ENCODE measurements around the gene SMNDC1.

SMNDC1 gene

DNA sequence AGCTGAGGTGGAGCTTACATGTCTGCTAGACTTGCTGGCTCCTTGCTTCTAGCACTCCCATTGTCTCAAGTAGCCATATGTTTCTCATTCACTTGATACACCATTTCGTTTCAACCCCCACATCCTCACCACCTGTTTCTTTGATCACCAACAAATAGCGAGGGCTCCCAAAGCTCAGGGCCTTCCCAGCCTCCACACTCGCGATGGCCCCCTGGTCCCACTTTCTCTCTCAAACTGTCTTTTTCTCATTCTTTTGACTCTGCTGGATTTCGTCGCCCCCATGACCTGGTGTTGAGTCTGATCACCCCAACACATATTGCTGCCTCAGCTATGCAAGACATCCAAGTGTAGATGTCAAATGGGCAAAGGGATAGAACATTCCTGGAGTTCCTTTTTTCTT lies 26.0 kb upstream of the SMNDC1 start:
- H3K4me1 ChIP-seq (ENCODE audit: control insufficient read depth, insufficient read depth, low read length), result peaks cover under 1% of the 10 kb centered on the region
- H3K36me3 ChIP-seq (ENCODE audit: control insufficient read depth, insufficient read depth, low read length), result no peaks in the 10 kb centered on the region
- no peak overlapping the region for H3K4me3 ChIP-seq (ENCODE audit: insufficient read depth, low read depth, low read length)
- H3K27me3 ChIP-seq (ENCODE audit: control insufficient read depth, insufficient read depth, low read length, poor library complexity, severe bottlenecking), result no peaks in the 10 kb centered on the region
- H3K9me3 ChIP-seq (ENCODE audit: control insufficient read depth, low read length), result peaks cover 3% of the 10 kb centered on the region
- 91 to 94% methylated on average over 6 of the region's 6 CpGs for WGBS, 2 experiments
- no peak overlapping the region for H3K27ac ChIP-seq (ENCODE audit: insufficient read depth, low read depth, low read length, poor library complexity, severe bottlenecking)

DNA sequence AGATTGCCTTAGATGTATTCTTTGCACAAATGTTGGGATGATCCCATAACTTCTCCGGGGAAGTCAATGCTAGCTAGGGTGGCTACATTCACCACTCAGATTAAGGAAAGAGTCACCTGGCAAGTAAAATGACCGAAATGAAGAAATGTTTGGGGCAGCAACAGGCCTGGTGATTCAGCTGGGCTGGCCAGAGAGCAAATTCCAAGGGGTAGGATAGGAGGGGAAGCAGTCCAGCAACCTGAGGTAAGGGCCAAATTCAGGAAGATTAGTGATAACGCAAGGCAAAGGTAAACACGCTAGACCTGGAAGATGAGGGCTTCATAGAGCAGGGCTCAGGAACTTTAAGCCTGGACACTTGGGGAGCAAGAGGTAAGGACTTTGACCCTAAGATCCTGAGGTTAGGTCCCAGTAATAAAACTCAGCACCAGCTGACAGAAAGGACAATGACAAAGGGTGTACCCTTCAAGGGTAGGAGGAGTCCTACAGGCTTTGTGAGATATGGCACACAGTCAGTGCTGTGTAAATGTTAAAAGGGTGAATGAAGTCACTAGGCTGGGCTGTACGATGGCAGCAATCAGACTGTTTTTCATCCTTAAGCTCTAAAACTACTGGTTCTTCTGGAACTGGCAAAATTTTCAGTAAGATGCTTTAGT lies 22.7 kb upstream of the SMNDC1 start:
- Histone ChIP-seq H3K27me3 (ENCODE audit: control insufficient read depth, insufficient read depth, low read length, poor library complexity, severe bottlenecking) (no peaks in the 10 kb centered on the region), H3K4me1 (ENCODE audit: control insufficient read depth, insufficient read depth, low read length) (no peaks in the 10 kb centered on the region), H3K27ac (ENCODE audit: insufficient read depth, low read depth, low read length, poor library complexity, severe bottlenecking) (no peak overlapping the region), H3K4me3 (ENCODE audit: insufficient read depth, low read depth, low read length) (no peak overlapping the region), H3K36me3 (ENCODE audit: control insufficient read depth, insufficient read depth, low read length) (no peaks in the 10 kb centered on the region), H3K9me3 (ENCODE audit: control insufficient read depth, low read length) (peaks cover 3% of the 10 kb centered on the region)
- 96% methylated on average over 5 of the region's 5 CpGs for WGBS, 2 experiments

DNA sequence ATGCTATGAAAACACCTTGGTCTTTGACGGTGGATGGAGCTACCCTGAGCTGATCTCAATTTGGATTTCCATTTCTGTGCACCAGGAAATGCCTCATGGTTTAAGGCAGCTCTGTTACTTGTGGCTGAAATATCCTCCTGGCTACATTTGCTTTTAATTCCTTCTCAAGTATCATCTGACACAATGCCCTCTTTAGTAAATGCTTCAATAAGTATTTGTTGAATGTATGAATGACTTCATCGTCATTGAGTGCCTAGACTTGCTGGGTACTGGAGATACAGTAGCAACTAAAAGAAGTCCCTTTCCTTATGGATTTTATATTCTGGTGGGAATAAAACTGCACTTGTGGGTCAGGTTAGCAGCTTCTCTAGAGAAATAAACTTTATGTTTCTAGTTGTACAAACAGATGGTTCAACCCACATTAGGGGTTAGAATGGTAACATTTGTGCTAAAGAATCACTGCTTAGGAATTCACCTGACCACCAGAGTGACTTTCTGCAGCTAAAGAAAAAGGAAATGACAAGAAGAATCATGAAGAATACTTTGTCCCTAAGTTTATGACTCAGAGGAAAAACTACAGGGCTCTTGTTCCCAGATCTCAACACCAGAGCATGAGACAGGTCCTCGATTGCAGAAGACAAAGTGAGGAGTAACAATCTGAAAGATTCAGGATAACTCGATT lies 21.8 kb upstream of the SMNDC1 start:
- Histone ChIP-seq H3K36me3 (ENCODE audit: control insufficient read depth, insufficient read depth, low read length) (no peaks in the 10 kb centered on the region), H3K27ac (ENCODE audit: insufficient read depth, low read depth, low read length, poor library complexity, severe bottlenecking) (no peak overlapping the region), H3K27me3 (ENCODE audit: control insufficient read depth, insufficient read depth, low read length, poor library complexity, severe bottlenecking) (no peaks in the 10 kb centered on the region), H3K4me3 (ENCODE audit: insufficient read depth, low read depth, low read length) (no peak overlapping the region), H3K4me1 (ENCODE audit: control insufficient read depth, insufficient read depth, low read length) (no peaks in the 10 kb centered on the region), H3K9me3 (ENCODE audit: control insufficient read depth, low read length) (peaks cover 3% of the 10 kb centered on the region)
- 89 to 94% methylated on average over 4 of the region's 4 CpGs for WGBS, 2 experiments

DNA sequence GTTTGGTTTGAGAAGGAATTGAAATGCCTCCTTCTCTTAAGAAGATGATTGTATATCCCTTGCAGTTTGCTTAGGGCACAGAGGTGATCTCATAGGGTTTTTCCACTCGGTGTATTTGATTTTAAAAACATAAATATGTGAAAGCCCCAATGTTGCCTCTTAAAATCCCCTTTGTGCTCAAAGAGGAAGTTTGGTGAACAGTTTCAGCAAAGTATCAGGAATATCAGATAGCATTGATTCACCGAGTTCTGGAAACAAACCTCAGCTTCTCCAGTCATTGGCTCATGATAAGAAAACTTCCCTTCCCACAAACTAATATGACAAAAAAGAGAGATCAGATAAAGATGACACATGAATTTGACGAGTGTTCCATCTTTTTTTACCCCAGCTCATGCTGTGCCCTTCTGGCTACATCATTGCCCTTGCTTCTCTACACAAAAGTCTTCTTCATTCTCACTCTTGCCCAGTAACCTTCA lies 20.1 kb upstream of the SMNDC1 start:
- Histone ChIP-seq H3K4me3 (ENCODE audit: insufficient read depth, low read depth, low read length) (no peak overlapping the region), H3K27ac (ENCODE audit: insufficient read depth, low read depth, low read length, poor library complexity, severe bottlenecking) (no peak overlapping the region), H3K4me1 (ENCODE audit: control insufficient read depth, insufficient read depth, low read length) (no peaks in the 10 kb centered on the region), H3K9me3 (ENCODE audit: control insufficient read depth, low read length) (no peaks in the 10 kb centered on the region), H3K27me3 (ENCODE audit: control insufficient read depth, insufficient read depth, low read length, poor library complexity, severe bottlenecking) (no peaks in the 10 kb centered on the region), H3K36me3 (ENCODE audit: control insufficient read depth, insufficient read depth, low read length) (no peaks in the 10 kb centered on the region)
- 89 to 92% methylated on average over 2 to 3 of the region's 3 CpGs for WGBS, 2 experiments

DNA sequence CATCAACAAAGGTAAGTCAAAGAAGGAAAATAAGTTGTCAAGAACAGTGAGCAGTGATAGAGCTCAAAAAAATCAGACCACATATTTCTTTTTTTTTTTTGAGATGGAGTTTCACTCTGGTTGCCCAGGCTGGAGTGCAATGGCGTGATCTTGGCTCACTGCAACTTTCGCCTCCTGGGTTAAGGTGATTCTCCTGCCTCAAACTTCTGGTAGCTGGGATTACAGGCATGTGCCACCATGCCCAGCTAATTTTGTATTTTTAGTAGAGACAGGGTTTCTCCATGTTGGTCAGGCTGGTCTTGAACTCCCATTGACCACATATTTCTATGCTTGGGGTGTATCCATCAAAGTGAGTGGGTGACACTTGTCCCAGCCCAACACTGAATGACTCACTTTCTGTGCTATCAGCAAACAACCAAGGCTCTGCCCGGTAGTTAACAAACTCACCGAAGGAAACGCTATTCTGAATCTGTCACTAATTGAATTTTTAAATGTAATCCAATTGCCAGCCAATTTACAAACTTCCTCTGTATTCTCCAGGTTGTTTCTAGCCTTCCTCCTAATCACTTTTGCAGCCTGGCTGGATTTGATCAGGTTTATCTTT lies 19.6 kb upstream of the SMNDC1 start:
- WGBS, 2 experiments, result 92 to 96% methylated on average over 5 of the region's 5 CpGs
- H3K27me3 ChIP-seq (ENCODE audit: control insufficient read depth, insufficient read depth, low read length, poor library complexity, severe bottlenecking), result no peaks in the 10 kb centered on the region
- no peaks in the 10 kb centered on the region for H3K9me3 ChIP-seq (ENCODE audit: control insufficient read depth, low read length)
- no peaks in the 10 kb centered on the region for H3K36me3 ChIP-seq (ENCODE audit: control insufficient read depth, insufficient read depth, low read length)
- H3K27ac ChIP-seq (ENCODE audit: insufficient read depth, low read depth, low read length, poor library complexity, severe bottlenecking), result no peak overlapping the region
- no peak overlapping the region for H3K4me3 ChIP-seq (ENCODE audit: insufficient read depth, low read depth, low read length)
- no peaks in the 10 kb centered on the region for H3K4me1 ChIP-seq (ENCODE audit: control insufficient read depth, insufficient read depth, low read length)

DNA sequence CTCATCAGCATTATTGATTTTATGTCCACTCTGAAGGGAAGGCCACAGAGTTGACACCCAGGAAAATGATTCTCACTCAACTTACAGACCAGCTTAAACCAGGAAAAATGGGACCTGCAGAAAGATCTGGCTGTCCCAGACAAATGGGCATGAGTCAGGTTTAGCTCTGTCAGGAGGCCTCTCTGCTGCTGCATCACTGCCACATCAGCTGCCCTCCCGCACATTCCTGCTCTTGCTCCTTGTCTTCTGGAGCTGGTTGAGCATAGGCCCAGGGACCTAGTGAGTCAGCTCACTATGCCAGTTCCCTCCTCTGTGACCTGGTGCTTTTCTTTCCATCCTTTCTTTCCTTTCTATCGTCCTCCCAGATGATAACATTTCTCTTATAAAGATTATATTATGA lies 18.8 kb upstream of the SMNDC1 start:
- H3K27ac ChIP-seq (ENCODE audit: insufficient read depth, low read depth, low read length, poor library complexity, severe bottlenecking), result no peak overlapping the region
- H3K27me3 ChIP-seq (ENCODE audit: control insufficient read depth, insufficient read depth, low read length, poor library complexity, severe bottlenecking), result no peaks in the 10 kb centered on the region
- H3K9me3 ChIP-seq (ENCODE audit: control insufficient read depth, low read length), result no peaks in the 10 kb centered on the region
- no peaks in the 10 kb centered on the region for H3K36me3 ChIP-seq (ENCODE audit: control insufficient read depth, insufficient read depth, low read length)
- H3K4me3 ChIP-seq (ENCODE audit: insufficient read depth, low read depth, low read length), result no peak overlapping the region
- no peaks in the 10 kb centered on the region for H3K4me1 ChIP-seq (ENCODE audit: control insufficient read depth, insufficient read depth, low read length)
- WGBS, 2 experiments, result 88 to 96% methylated on average over 1 to 2 of the region's 2 CpGs

DNA sequence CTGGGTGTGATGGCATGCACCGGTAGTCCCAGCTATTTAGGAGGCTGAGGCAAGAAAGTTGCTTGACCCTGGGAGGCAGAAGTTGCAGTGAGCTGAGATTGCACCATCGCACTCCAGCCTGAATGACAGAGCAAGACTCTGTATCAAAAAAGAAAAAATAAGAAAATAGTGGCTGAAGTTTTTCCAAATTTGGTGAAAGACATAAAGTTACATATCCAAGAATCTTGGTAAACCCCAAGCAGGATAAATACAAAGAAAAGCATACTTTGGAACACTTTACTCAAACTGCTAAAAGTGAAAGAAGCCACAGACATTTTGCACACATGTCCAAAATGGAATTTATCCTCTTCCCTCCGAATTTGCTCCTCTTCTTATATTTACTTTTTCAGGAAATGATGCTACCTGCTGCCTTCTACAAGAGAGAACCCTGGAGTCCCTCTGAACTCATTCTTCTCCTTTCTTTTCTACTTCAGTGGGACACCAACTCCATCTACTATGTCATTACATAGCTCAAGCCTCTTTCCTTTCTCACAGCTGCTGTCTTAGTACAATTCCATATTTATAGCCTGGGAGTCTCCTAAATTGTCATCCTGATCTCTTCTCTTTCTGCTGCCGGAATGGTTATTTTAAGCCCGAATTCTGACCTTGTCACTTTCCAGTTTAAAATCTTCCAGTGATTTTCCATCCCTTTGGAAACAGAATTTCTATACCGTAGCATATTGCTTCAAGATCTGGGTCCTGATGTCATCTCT lies 17.3 kb upstream of the SMNDC1 start:
- Histone ChIP-seq H3K27ac (ENCODE audit: insufficient read depth, low read depth, low read length, poor library complexity, severe bottlenecking) (no peak overlapping the region), H3K4me3 (ENCODE audit: insufficient read depth, low read depth, low read length) (no peak overlapping the region), H3K27me3 (ENCODE audit: control insufficient read depth, insufficient read depth, low read length, poor library complexity, severe bottlenecking) (no peaks in the 10 kb centered on the region), H3K4me1 (ENCODE audit: control insufficient read depth, insufficient read depth, low read length) (no peaks in the 10 kb centered on the region), H3K9me3 (ENCODE audit: control insufficient read depth, low read length) (no peaks in the 10 kb centered on the region), H3K36me3 (ENCODE audit: control insufficient read depth, insufficient read depth, low read length) (no peaks in the 10 kb centered on the region)
- 91 to 95% methylated on average over 6 of the region's 6 CpGs for WGBS, 2 experiments

DNA sequence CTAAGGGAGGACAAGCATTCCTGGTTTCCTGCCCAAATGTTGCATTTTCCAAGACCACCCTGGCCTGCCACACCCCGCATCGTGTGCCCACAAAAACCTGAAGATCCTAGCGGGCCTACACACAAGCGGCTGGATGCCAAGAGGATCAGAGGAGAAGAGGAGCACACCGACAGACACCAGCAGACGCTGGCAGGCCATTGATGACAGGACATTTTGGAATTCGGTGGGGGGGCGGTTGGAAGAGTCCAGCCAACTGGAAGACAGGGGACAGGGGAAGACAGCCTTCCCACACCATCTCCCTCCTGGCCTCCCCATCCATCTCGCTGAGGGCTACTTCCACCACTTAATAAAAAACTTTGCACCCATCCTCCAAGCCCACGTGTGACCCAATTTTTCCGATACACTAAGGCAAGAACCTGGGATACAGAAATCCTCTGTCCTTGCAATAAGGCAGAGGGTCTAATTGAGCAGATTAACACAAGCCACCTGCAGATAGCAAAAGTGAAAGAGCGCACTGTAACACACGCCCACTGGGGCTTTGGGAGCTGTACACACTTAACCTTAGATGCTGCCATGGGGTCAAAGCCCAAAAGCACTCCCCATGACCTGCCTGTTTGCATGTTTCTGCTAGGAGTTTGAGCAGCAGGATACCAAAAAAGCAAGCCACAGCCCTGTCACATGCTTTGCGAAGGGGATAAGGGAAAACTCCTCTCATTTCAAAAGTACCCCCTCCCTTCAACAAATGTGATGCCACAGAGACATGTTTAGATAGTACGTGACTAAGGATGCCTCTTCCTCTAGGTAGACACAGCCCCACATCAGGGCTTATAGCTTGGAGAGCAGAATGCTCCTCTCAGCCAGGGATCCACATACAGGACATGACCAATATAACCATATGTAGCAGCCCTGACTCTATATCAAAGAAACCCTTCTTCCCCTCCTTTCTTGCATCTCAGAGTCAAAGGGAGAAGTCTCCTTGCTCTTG lies 13.4 kb upstream of the SMNDC1 start:
- Histone ChIP-seq H3K9me3 (ENCODE audit: control insufficient read depth, low read length) (no peaks in the 10 kb centered on the region), H3K36me3 (ENCODE audit: control insufficient read depth, insufficient read depth, low read length) (no peaks in the 10 kb centered on the region), H3K4me1 (ENCODE audit: control insufficient read depth, insufficient read depth, low read length) (no peaks in the 10 kb centered on the region), H3K27me3 (ENCODE audit: control insufficient read depth, insufficient read depth, low read length, poor library complexity, severe bottlenecking) (no peaks in the 10 kb centered on the region), H3K27ac (ENCODE audit: insufficient read depth, low read depth, low read length, poor library complexity, severe bottlenecking) (no peak overlapping the region), H3K4me3 (ENCODE audit: insufficient read depth, low read depth, low read length) (no peak overlapping the region)
- 90 to 91% methylated on average over 15 of the region's 15 CpGs for WGBS, 2 experiments

DNA sequence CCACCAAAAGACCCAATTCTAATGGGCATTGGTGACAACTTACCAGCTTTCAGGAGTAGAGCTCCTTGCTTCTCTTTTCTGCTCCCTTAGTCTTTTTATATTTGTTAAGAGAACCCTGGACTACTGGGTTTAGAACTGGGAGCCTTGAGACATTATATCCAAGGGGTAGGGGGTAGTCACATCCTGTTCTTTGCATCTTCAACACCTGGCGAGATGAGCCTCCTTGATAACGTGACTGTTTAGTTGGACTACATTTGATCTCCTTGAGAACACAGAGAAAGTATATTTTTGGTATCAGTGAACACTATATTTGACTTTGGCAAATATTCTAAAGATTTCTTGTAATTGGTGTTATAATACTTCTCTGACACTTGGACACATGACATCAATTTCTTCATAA lies 9.0 kb upstream of the SMNDC1 start:
- no peak overlapping the region for H3K4me3 ChIP-seq (ENCODE audit: insufficient read depth, low read depth, low read length)
- peaks cover 5% of the 10 kb centered on the region for H3K4me1 ChIP-seq (ENCODE audit: control insufficient read depth, insufficient read depth, low read length)
- H3K36me3 ChIP-seq (ENCODE audit: control insufficient read depth, insufficient read depth, low read length), result no peaks in the 10 kb centered on the region
- 82 to 95% methylated on average over 2 of the region's 2 CpGs for WGBS, 2 experiments
- no peaks in the 10 kb centered on the region for H3K27me3 ChIP-seq (ENCODE audit: control insufficient read depth, insufficient read depth, low read length, poor library complexity, severe bottlenecking)
- no peak overlapping the region for H3K27ac ChIP-seq (ENCODE audit: insufficient read depth, low read depth, low read length, poor library complexity, severe bottlenecking)
- no peaks in the 10 kb centered on the region for H3K9me3 ChIP-seq (ENCODE audit: control insufficient read depth, low read length)
